Activated T-helper 2 cell treated with anti-CD3 and anti-CD28 coated beads, Interferon-gamma antibody, Interleukin-2, Interleukin-4, amounts not matched to agents 10 μg/mL and 5 μg/mL and 100 μg/mL, durations not matched to agents 14 hours and 24 hours and 36 hours (primary cell): ENCODE results near the gene REEP3. TPM values are rescaled to one million over a fixed set of nuclear protein-coding genes. Genes with fewer than 3 reads are reported as not detected.
A peak's percentile ranks its signal among the peaks of the same experiment; 100 is the strongest.
"Not testable (repeated sequence)": the region's sequence is repeated elsewhere in the genome, so short reads cannot be mapped to it uniquely, and the experiment has no call there.

Source experiments
- DNase-seq: peaks from one replicate; pipeline ENCODE4 v3.0.0; 2021; ENCODE audit warnings: low spot score
- H3K27ac Mint-ChIP-seq: one replicate; pipeline ENCODE4 v1.8.0; 2021; ENCODE audit warnings: mixed read lengths
- H3K27me3 Mint-ChIP-seq: one replicate; pipeline ENCODE4 v1.8.0; 2021; ENCODE audit warnings: low read depth, mixed read lengths
- H3K36me3 Mint-ChIP-seq: one replicate; pipeline ENCODE4 v1.8.0; 2021; ENCODE audit warnings: low read depth, mixed read lengths
- H3K4me1 Mint-ChIP-seq: one replicate; pipeline ENCODE4 v1.8.0; 2021; ENCODE audit warnings: low read depth, mixed read lengths
- H3K4me3 Mint-ChIP-seq: one replicate; pipeline ENCODE4 v1.8.0; 2021; ENCODE audit warnings: low read depth, mild to moderate bottlenecking, moderate library complexity, mixed read lengths
- H3K9me3 Mint-ChIP-seq: one replicate; pipeline ENCODE4 v1.8.0; 2021; ENCODE audit warnings: mixed read lengths
- intact Hi-C: fragments of 100-400 bp; cut with micrococcal nuclease; formaldehyde crosslinking; loops from one replicate; pipeline ENCODE4 v1.15.1; 2023
- total RNA-seq: library from RNA; stranded (reverse); gene quantifications from 2 replicates; pipeline ENCODE4 v1.2.3, GENCODE V29; 2022

REEP3 gene
- total RNA-seq, 1 donor from 2014 or later = 24.9 TPM

GRCh38 chr10:63494951-63495350 is 26.2 kb upstream of the REEP3 start:
- no peak overlapping the region for H3K4me3 Mint-ChIP-seq
- no peak overlapping the region for H3K27ac Mint-ChIP-seq
- intact Hi-C loops = no loop called here
- H3K4me1 Mint-ChIP-seq = peaks cover 2% of the 10 kb centered on the region
- DNase-seq = no peak
- H3K36me3 Mint-ChIP-seq = no peaks in the 10 kb centered on the region
- H3K27me3 Mint-ChIP-seq = no peaks in the 10 kb centered on the region
- H3K9me3 Mint-ChIP-seq = no peaks in the 10 kb centered on the region

DNA sequence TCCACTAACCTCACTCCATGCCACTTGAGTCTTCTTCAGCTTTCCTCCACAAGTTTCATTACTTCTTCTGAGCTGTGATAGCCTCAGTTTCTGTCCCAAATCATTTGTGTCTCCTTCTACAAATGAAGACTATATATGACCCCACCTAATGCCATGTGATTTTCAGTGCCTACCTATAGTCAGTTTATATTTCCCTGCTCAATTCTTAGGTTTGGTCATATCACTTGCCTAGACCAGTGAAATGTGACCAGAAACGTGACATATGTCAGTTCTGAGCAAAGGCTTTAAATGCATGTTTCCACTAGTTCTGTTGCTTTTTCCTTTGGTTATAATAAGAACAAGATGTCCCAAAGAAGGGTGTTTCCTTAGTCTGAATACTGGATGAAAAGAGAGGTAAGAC is 24.6 kb upstream of the REEP3 start:
- Mint-ChIP-seq H3K4me1 (peaks cover 2% of the 10 kb centered on the region), H3K27me3 (no peaks in the 10 kb centered on the region), H3K27ac (no peak overlapping the region), H3K9me3 (no peaks in the 10 kb centered on the region), H3K36me3 (peaks cover 6% of the 10 kb centered on the region), H3K4me3 (no peak overlapping the region)
- DNase-seq = no peak
- intact Hi-C loops = no loop called here

DNA sequence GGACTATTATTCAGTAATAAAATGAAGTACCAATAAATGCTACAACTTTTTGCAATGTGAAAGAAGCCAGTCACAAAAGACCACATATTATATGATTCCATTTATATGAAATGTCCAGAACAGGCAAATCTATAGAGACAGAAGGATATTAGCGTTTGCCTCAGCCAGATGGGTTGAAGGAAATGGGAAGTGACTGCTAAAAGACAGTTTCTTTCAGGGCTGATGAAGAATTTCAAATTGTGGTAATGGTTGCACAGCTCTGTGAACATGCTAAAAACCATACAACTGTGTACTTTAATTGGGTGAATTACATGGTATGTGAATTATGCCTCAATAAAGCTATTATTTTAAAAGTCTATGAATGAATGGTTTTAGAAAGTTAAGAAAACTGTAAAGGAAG is 23.9 kb upstream of the REEP3 start:
- H3K4me1 Mint-ChIP-seq = no peaks in the 10 kb centered on the region
- no peak overlapping the region for H3K27ac Mint-ChIP-seq
- intact Hi-C loops = no loop called here
- peaks cover 6% of the 10 kb centered on the region for H3K36me3 Mint-ChIP-seq
- DNase-seq = no peak
- no peaks in the 10 kb centered on the region for H3K27me3 Mint-ChIP-seq
- no peaks in the 10 kb centered on the region for H3K9me3 Mint-ChIP-seq
- H3K4me3 Mint-ChIP-seq = no peak overlapping the region

DNA sequence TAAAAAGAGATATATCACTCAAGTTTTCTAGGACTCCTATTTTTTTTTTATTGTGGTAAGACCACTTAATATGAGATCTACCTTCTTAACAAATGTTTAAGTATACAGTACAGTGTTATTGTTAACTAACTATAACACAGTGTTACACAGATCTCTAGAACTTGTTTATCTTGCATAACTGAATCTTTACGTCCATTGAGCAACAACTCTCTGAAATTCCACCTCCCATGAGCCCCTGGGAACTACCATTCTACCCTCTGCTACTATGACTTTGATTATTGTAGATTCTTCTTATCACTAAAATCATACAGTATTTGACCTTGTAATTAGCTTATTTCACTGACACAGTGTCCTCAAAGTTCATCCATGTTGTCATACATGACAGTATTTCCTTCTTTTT is 22.5 kb upstream of the REEP3 start:
- H3K27me3 Mint-ChIP-seq = no peaks in the 10 kb centered on the region
- H3K9me3 Mint-ChIP-seq = no peaks in the 10 kb centered on the region
- intact Hi-C loops = no loop called here
- H3K27ac Mint-ChIP-seq = no peak overlapping the region
- H3K4me1 Mint-ChIP-seq = no peaks in the 10 kb centered on the region
- no peak for DNase-seq
- peaks cover 6% of the 10 kb centered on the region for H3K36me3 Mint-ChIP-seq
- no peak overlapping the region for H3K4me3 Mint-ChIP-seq

GRCh38 chr10:63500551-63500950 is 20.6 kb upstream of the REEP3 start:
- intact Hi-C loops, H3K9me3 Mint-ChIP-seq, H3K27me3 Mint-ChIP-seq, H3K36me3 Mint-ChIP-seq, H3K4me3 Mint-ChIP-seq, DNase-seq, H3K4me1 Mint-ChIP-seq, H3K27ac Mint-ChIP-seq: not testable (repeated sequence)

DNA sequence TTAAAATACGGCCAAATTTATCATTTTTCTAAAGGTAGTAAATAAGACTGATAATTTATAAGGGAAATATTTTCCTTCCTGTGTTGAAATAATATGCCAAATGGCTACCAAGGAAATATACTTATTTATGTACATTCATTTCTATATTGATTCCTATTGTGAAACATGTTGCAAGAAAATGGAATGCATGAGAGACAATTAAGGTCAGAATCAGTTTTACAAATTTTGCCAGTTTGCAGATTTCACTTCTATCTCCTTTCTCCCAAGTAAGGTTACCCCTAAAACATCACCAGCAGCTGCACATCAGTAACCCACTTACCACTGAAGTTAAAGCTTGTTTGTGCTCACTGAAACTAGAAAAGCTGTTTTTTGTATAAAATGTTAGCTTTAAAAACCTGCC is 19.2 kb upstream of the REEP3 start:
- Mint-ChIP-seq H3K27ac (no peak overlapping the region), H3K9me3 (no peaks in the 10 kb centered on the region), H3K36me3 (peaks cover 6% of the 10 kb centered on the region), H3K4me1 (peaks cover 3% of the 10 kb centered on the region), H3K4me3 (no peak overlapping the region), H3K27me3 (no peaks in the 10 kb centered on the region)
- DNase-seq = no peak
- intact Hi-C loops = no loop called here

DNA sequence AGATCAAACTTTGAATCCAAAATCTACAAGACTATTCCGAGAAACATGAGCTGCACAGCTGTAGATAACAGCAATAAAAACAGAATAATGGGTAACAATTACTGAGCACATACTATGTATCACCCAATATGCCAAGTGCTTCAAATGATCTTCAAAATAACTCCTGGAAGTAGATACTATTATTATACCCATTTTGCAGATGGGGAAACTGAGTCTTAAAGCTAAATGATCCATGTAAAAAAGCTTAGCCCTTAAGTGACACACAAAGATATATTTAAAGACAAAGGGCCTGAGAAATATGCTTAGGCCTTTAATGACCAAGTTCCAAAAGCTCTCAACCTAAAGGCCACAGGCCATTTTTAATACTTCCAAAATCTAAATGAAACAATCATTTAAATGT is 18.4 kb upstream of the REEP3 start:
- no peak overlapping the region for H3K4me3 Mint-ChIP-seq
- H3K4me1 Mint-ChIP-seq = peaks cover 3% of the 10 kb centered on the region
- no peaks in the 10 kb centered on the region for H3K27me3 Mint-ChIP-seq
- intact Hi-C loops = no loop called here
- H3K27ac Mint-ChIP-seq = no peak overlapping the region
- H3K36me3 Mint-ChIP-seq = peaks cover 6% of the 10 kb centered on the region
- H3K9me3 Mint-ChIP-seq = no peaks in the 10 kb centered on the region
- DNase-seq = no peak

DNA sequence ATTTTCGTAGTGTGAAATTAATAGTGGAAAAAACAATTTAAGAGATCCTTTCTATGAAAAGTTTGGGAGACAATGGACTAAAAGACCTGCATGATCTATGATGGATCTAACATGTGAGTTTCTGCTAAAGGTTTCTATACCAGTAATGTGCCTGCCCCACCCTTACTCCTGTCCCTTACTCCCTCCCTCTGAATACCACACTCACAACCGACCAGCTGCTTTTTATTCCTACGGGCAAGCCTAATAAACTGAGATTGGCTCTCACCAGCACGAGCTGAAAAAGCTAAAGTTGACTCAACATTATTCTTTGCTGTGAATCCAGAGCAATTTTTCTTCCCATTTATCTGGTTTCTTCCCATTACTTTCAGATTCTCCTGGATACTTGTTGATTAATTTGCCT is 17.8 kb upstream of the REEP3 start:
- Mint-ChIP-seq H3K36me3 (peaks cover 10% of the 10 kb centered on the region), H3K27ac (no peak overlapping the region), H3K4me1 (peaks cover 3% of the 10 kb centered on the region), H3K27me3 (no peaks in the 10 kb centered on the region), H3K9me3 (peaks cover 3% of the 10 kb centered on the region), H3K4me3 (no peak overlapping the region)
- intact Hi-C loops = no loop called here
- DNase-seq = no peak

GRCh38 chr10:63504145-63504881 is 16.9 kb upstream of the REEP3 start:
- H3K36me3 Mint-ChIP-seq = peaks cover 10% of the 10 kb centered on the region
- H3K4me1 Mint-ChIP-seq = peaks cover 6% of the 10 kb centered on the region
- no peak for DNase-seq
- H3K27me3 Mint-ChIP-seq = no peaks in the 10 kb centered on the region
- peaks cover 4% of the 10 kb centered on the region for H3K9me3 Mint-ChIP-seq
- no peak overlapping the region for H3K4me3 Mint-ChIP-seq
- no peak overlapping the region for H3K27ac Mint-ChIP-seq
- intact Hi-C loops = no loop called here

- H3K27ac Mint-ChIP-seq = no peak overlapping the region
- H3K4me3 Mint-ChIP-seq = no peak overlapping the region
- no peaks in the 10 kb centered on the region for H3K27me3 Mint-ChIP-seq
- peaks cover 9% of the 10 kb centered on the region for H3K36me3 Mint-ChIP-seq
- H3K9me3 Mint-ChIP-seq = peaks cover 4% of the 10 kb centered on the region
- no peak for DNase-seq
- peaks cover 6% of the 10 kb centered on the region for H3K4me1 Mint-ChIP-seq
- intact Hi-C loops = no loop called here
Measured at GRCh38 chr10:63505562-63505961, 15.6 kb upstream of the REEP3 start.

GRCh38 chr10:63506554-63506953 is 14.6 kb upstream of the REEP3 start:
- intact Hi-C loops = no loop called here
- Mint-ChIP-seq H3K9me3 (peaks cover 4% of the 10 kb centered on the region), H3K4me3 (no peak overlapping the region), H3K4me1 (peaks cover 8% of the 10 kb centered on the region), H3K27ac (no peak overlapping the region), H3K36me3 (peaks cover 12% of the 10 kb centered on the region), H3K27me3 (no peaks in the 10 kb centered on the region)
- DNase-seq = no peak

GRCh38 chr10:63515002-63515763 is 6.0 kb upstream of the REEP3 start:
- peaks cover 6% of the 10 kb centered on the region for H3K9me3 Mint-ChIP-seq
- peak overlapping the region; percentile 80 for H3K27ac Mint-ChIP-seq
- peak; percentile 20 for DNase-seq
- intact Hi-C loops = loop anchor here (1.0 to 10.0 kb wide), 3 partner anchors 130 to 343 kb away; no protein-coding TSS in a partner anchor
- H3K27me3 Mint-ChIP-seq = no peaks in the 10 kb centered on the region
- H3K36me3 Mint-ChIP-seq = peaks cover 40% of the 10 kb centered on the region
- peaks cover 56% of the 10 kb centered on the region for H3K4me1 Mint-ChIP-seq
- peak overlapping the region; percentile 43 for H3K4me3 Mint-ChIP-seq

- Mint-ChIP-seq H3K36me3 (peaks cover 32% of the 10 kb centered on the region), H3K4me3 (no peak overlapping the region), H3K27ac (no peak overlapping the region), H3K27me3 (no peaks in the 10 kb centered on the region), H3K9me3 (peaks cover 6% of the 10 kb centered on the region), H3K4me1 (peaks cover 55% of the 10 kb centered on the region)
- intact Hi-C loops = loop anchor here (5.0 to 10.0 kb wide), 2 partner anchors 131 to 344 kb away; no protein-coding TSS in a partner anchor
- no peak for DNase-seq
Measured at GRCh38 chr10:63516207-63516606, 5.0 kb upstream of the REEP3 start.
